ENCODE results near the gene TMEM163. TPM values are rescaled to one million over a fixed set of nuclear protein-coding genes. Genes with fewer than 3 reads are reported as not detected.

TMEM163 gene
- total and polyA plus RNA-seq, 2 of the 13 experiments (the other 11 are each of a cell fraction or from before 2014, with no cell fraction given) = 0.05 TPM; not detected in 1

- TF ChIP-seq FUBP1 (CRISPR knock-in tag; IDR thresholded peaks at IDR 0.05; ENCODE audit: borderline replicate concordance) (no peak), CREM (IDR thresholded peaks at IDR 0.05) (no peak), CREM (CRISPR knock-in tag; IDR thresholded peaks at IDR 0.05) (no peak), DRAP1 (CRISPR knock-in tag; IDR thresholded peaks at IDR 0.05) (no peak), PLSCR1 (CRISPR knock-in tag; IDR thresholded peaks at IDR 0.05; ENCODE audit: borderline replicate concordance) (no peak), STAG1 (CRISPR knock-in tag; IDR thresholded peaks at IDR 0.05) (no peak), ZFP36L1 (CRISPR knock-in tag; IDR thresholded peaks at IDR 0.05) (no peak)
Observed at GRCh38 chr2:134716721-134717243, 2.0 kb downstream of the TMEM163 start (continued).

DNA sequence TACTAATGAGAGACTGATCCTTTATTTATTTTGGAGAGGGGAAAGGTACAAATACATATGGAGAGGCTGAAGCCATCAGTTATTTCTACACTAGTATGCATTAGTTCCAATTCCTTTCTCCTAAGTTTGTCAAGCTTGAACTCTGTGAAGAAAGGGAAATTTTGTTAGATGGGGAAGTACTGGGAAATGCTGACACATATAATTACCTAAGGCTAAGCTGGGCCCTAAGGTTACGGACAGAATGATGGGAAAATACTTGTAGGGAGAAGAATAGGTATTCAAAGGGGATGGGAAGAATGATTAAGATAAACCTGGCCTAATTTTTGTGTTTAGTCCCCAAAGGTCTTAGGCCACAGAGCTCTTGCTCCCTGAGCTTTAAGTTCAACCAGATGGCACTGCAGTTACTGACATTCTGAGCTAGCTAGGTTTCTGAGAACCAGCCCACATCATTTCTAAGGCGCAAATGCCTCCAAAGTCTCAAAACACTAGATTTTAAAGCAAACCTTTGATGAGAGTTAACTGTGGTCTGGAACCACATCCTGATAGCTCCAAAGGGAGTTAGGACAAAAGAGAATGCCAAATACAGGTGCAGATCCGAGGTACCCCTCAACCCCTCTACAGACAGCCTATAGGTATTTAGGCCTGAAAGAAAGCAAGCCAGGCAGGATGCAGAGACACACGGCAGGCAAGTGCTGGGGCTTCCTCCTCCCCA is 2.7 kb downstream of the TMEM163 start:
- no TSS peak for BruUV-seq (replicated peaks)
- H3K4me2 ChIP-seq (ENCODE audit: low read depth, low read length) = no peak overlapping the region
- no peak overlapping the region for H2AFZ ChIP-seq (ENCODE audit: low read length)
- H3K9me3 ChIP-seq (ENCODE audit: low read length) = no peaks in the 10 kb centered on the region
- DNase-seq (ENCODE audit: low spot score) = no peak
- in situ Hi-C loops (cut with HindIII; ENCODE audit: extremely low pct_ligation_motif_present, low pct_unique_long_range_greater_than_20kb) (no loop called here), intact Hi-C loops (cut with micrococcal nuclease; ENCODE audit: unreplicated experiment) (no loop called here)
- H3K4me1 ChIP-seq (ENCODE audit: insufficient read depth, low read length) = no peaks in the 10 kb centered on the region
- WGBS (ENCODE audit: low lambda C conversion rate) = 31% methylated on average over 4 of the region's 4 CpGs
- TF ChIP-seq MAFK (conservative IDR thresholded peaks at IDR 0.05 in 1 of 2, IDR thresholded peaks at IDR 0.05 in 1 of 2; ENCODE audit: low read length in 2 of 2) = peak; percentile 58 to 76; a peak in 2 of 4 replicates
- peak; percentile 44; the same call in 1 of the 2 replicates for TF ChIP-seq MAFF (IDR thresholded peaks at IDR 0.05; ENCODE audit: low read depth, low read length)
- no peak for TF ChIP-seq ZNF670 (CRISPR knock-in tag; IDR thresholded peaks at IDR 0.05; ENCODE audit: borderline replicate concordance)
- TF ChIP-seq ZNF501 (CRISPR knock-in tag; IDR thresholded peaks at IDR 0.05) = no peak
- TF ChIP-seq POGZ (CRISPR knock-in tag; IDR thresholded peaks at IDR 0.05) = no peak
- no peak for TF ChIP-seq NFE2 (CRISPR knock-in tag; IDR thresholded peaks at IDR 0.05)
- no peak overlapping the region for H3K27ac ChIP-seq (ENCODE audit: extremely low read length, insufficient read depth, low read length)
- FAIRE-seq = no peak
- H3K36me3 ChIP-seq (replicated peaks in 1 of 2; ENCODE audit: control insufficient read depth in 1 of 2, insufficient read depth in 2 of 2, low read length in 2 of 2) = no peaks in the 10 kb centered on the region
- H3K79me2 ChIP-seq (ENCODE audit: insufficient read depth, low read length) = no peaks in the 10 kb centered on the region
- ATAC-seq = no peak
- H3K27me3 ChIP-seq (ENCODE audit: control insufficient read depth in 1 of 2, insufficient read depth in 2 of 2, low read length in 2 of 2) = peaks cover 4 to 82% of the 10 kb centered on the region in 2 experiments; a peak in 4 of 5 replicates
- no peak overlapping the region for H3K9ac ChIP-seq (ENCODE audit: insufficient read depth, low read depth, low read length)
- CTCF ChIA-PET (ENCODE audit: low intra/inter-chr PET ratio, low total read pairs) = no interaction called here
- H4K20me1 ChIP-seq (ENCODE audit: insufficient read depth, low read length) = peaks cover 2% of the 10 kb centered on the region; the same call in 1 of the 2 replicates
- POLR2A ChIA-PET = no interaction called here
- no peak overlapping the region for H3K4me3 ChIP-seq (replicated peaks in 1 of 3; ENCODE audit: insufficient read depth in 1 of 3, low read depth in 2 of 3, low read length in 3 of 3)

Data from HepG2 (cell line).